Measurements from ENCODE around the gene IQCH.

The IQCH gene

DNA sequence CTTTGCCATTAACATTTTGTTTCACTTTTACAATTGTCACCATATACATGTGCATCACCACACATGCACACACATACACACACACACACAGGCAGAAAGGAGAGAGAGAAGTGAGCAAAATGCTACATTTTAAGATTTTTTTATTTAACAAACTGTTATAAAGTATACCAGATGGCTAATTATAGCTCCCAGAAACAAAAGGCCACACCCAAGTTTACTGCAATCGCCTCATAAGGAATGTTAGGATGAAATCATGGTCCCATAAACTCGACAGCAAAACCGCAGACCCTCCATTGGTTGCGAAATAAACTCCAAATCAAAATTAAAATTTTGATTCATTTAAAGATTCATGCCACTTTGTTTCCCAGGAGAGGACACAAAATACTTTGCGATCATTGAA is 250.2 kb downstream of the IQCH start:
- Histone ChIP-seq H3K27me3 (replicated peaks; ENCODE audit: control insufficient read depth, insufficient read depth, low read length) (no peaks in the 10 kb centered on the region), H3K36me3 (ENCODE audit: control insufficient read depth, insufficient read depth, low read length) (no peaks in the 10 kb centered on the region), H3K4me3 (replicated peaks; ENCODE audit: low read depth, low read length) (no peak overlapping the region)
- DNase-seq (ENCODE audit: extremely low read depth, insufficient read length) = no peak
- TF ChIP-seq, protein P1, sequence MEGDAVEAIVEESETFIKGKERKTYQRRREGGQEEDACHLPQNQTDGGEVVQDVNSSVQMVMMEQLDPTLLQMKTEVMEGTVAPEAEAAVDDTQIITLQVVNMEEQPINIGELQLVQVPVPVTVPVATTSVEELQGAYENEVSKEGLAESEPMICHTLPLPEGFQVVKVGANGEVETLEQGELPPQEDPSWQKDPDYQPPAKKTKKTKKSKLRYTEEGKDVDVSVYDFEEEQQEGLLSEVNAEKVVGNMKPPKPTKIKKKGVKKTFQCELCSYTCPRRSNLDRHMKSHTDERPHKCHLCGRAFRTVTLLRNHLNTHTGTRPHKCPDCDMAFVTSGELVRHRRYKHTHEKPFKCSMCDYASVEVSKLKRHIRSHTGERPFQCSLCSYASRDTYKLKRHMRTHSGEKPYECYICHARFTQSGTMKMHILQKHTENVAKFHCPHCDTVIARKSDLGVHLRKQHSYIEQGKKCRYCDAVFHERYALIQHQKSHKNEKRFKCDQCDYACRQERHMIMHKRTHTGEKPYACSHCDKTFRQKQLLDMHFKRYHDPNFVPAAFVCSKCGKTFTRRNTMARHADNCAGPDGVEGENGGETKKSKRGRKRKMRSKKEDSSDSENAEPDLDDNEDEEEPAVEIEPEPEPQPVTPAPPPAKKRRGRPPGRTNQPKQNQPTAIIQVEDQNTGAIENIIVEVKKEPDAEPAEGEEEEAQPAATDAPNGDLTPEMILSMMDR (IDR thresholded peaks at IDR 0.05; ENCODE audit: insufficient read depth, low read length, poor library complexity, severe bottlenecking) = no peak

GRCh38 chr15:67505675-67506572 is 251.3 kb downstream of the IQCH start:
- Histone ChIP-seq H3K4me3 (replicated peaks; ENCODE audit: low read depth, low read length) (no peak overlapping the region), H3K36me3 (ENCODE audit: control insufficient read depth, insufficient read depth, low read length) (no peaks in the 10 kb centered on the region), H3K27me3 (replicated peaks; ENCODE audit: control insufficient read depth, insufficient read depth, low read length) (no peaks in the 10 kb centered on the region)
- TF ChIP-seq, protein P1 (IDR thresholded peaks at IDR 0.05; ENCODE audit: insufficient read depth, low read length, poor library complexity, severe bottlenecking) = no peak
- DNase-seq (ENCODE audit: extremely low read depth, insufficient read length) = no peak

- DNase-seq (ENCODE audit: extremely low read depth, insufficient read length) = no peak
- TF ChIP-seq, protein P1 (IDR thresholded peaks at IDR 0.05; ENCODE audit: insufficient read depth, low read length, poor library complexity, severe bottlenecking) = no peak
- H3K36me3 ChIP-seq (ENCODE audit: control insufficient read depth, insufficient read depth, low read length) = no peaks in the 10 kb centered on the region
- H3K27me3 ChIP-seq (replicated peaks; ENCODE audit: control insufficient read depth, insufficient read depth, low read length) = no peaks in the 10 kb centered on the region
- no peak overlapping the region for H3K4me3 ChIP-seq (replicated peaks; ENCODE audit: low read depth, low read length)
Measured at GRCh38 chr15:67506775-67507747, 252.5 kb downstream of the IQCH start.

DNA sequence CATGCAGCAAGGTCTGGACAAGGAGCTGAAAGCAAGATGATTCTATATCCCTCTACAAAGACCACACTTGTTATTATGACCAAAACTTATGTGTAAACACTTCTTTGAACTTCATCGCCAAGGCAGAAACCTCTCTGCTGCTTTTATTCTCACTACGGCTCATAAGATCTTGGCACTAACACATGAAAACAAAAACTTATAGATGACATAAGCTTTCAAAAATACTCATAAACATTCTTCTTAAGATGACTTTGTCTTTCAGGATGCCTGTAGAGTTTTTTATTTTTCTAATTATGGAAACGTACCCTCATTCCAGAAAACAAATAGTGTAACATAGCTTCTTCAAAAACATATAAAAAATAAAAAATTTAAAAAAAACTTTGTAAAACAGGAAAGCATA is 253.8 kb downstream of the IQCH start:
- DNase-seq (ENCODE audit: extremely low read depth, insufficient read length) = no peak
- no peaks in the 10 kb centered on the region; the same call in 1 of the 2 replicates for H3K36me3 ChIP-seq (ENCODE audit: control insufficient read depth, insufficient read depth, low read length)
- no peaks in the 10 kb centered on the region for H3K27me3 ChIP-seq (replicated peaks; ENCODE audit: control insufficient read depth, insufficient read depth, low read length)
- no peak overlapping the region for H3K4me3 ChIP-seq (replicated peaks; ENCODE audit: low read depth, low read length)
- TF ChIP-seq, protein P1 (IDR thresholded peaks at IDR 0.05; ENCODE audit: insufficient read depth, low read length, poor library complexity, severe bottlenecking) = no peak

DNA sequence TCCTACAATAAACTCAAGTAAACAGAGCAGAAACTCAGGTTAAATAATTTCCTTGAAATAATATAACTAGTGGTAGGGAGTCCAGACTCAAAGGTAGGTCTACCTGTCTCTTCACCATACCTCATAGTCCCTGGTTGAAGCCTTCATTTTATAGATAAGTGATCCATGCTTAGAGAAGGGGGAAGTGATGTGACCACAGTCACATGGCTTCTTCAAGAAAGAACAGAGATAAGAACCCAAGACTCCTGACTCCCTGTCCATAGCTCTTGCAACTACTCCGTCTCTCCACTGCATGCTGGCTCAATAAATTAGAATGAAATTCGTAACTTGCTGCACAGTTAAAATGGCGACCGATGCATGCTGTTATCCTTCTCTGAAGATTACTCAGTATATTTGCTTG is 255.3 kb downstream of the IQCH start:
- DNase-seq (ENCODE audit: extremely low read depth, insufficient read length) = no peak
- Histone ChIP-seq H3K4me3 (replicated peaks; ENCODE audit: low read depth, low read length) (no peak overlapping the region), H3K27me3 (replicated peaks; ENCODE audit: control insufficient read depth, insufficient read depth, low read length) (no peaks in the 10 kb centered on the region), H3K36me3 (ENCODE audit: control insufficient read depth, insufficient read depth, low read length) (no peaks in the 10 kb centered on the region; the same call in 1 of the 2 replicates)
- TF ChIP-seq, protein P1 (IDR thresholded peaks at IDR 0.05; ENCODE audit: insufficient read depth, low read length, poor library complexity, severe bottlenecking) = no peak
